Stimulated activated CD4-positive, alpha-beta T cell treated with anti-CD3 and anti-CD28 coated beads, Interleukin-15, amount 100 ng/mL, for 24 hours (primary cell): ENCODE results near the gene CEL.
"Not testable (repeated sequence)": the region's sequence is repeated elsewhere in the genome, so short reads cannot be mapped to it uniquely, and the experiment has no call there.

Experiments
- DNase-seq: peaks from one replicate; pipeline ENCODE4 v3.0.0-alpha.2; 2020

The CEL gene

GRCh38 chr9:133087429-133088145 is 25.8 kb downstream of the CEL start:
- DNase-seq, result no peak

DNA sequence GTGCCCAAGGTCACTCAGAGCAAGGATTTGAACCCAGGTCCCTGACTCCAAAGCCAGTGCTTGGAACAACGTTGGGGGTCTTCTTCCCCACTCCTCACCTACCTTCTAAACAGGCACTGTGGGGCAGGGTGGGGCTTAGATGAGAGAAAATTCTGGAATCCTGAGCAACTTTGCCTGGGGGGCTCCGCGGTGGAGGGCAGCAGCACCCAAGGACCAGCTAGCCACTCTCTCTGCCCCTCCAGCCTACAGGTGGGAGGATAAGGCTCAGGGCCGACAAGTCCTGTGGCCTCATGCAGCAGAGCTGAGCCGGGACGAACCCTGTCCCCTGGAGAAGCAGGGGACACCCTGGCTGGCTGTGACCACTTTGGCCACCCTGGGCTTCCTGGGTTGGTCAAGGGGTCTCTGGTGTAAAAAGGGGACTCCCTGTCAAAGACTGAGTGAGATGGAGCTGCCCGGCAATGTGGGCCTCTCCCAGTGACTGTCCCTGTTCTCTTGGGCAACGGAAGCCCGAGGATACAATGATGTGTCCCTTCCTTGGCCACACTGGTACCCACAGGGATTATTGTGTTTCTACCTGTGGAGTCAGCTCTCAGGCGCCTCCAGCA is 26.5 kb downstream of the CEL start:
- no peak for DNase-seq

DNA sequence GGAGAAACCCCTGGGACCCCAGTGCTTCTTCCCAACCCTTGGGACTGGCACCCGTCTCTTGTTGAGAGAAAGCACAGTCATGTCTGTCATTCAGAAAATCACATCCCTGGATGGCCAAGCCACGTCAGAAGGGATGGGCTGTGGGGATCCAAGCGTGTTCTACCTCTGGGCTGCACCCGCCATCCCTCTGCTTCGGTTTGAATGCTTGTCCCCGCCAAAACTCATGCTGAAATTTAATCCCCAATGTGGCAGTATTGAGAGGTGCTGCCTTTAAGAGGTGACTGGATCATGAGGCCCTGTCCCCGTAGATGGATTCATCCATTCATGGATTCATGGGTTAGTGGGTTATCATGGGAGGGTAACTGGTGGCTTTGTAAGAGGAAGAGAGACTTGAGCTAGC is 27.0 kb downstream of the CEL start:
- no peak for DNase-seq

GRCh38 chr9:133089271-133089671 is 27.5 kb downstream of the CEL start:
- DNase-seq, result no peak

DNA sequence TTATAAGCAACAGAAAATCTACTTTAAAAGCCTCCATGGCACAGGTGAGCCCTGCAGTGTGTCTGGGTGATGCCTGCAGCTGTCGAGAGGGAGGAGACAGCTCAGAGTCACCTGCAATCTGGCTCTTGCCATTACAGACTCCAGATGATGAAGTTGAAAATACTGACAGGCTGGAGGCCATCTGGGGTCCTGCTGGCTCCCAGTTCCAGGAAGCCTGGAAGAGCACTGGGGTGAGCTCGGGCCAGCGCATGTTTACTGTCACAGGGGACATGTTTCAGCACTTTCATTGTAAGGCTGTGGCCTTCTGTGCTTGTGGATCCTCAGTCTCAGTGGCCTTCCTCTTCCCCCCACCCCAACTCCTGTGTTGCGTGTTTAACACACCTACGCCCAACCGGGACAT is 28.4 kb downstream of the CEL start:
- DNase-seq, result no peak

DNA sequence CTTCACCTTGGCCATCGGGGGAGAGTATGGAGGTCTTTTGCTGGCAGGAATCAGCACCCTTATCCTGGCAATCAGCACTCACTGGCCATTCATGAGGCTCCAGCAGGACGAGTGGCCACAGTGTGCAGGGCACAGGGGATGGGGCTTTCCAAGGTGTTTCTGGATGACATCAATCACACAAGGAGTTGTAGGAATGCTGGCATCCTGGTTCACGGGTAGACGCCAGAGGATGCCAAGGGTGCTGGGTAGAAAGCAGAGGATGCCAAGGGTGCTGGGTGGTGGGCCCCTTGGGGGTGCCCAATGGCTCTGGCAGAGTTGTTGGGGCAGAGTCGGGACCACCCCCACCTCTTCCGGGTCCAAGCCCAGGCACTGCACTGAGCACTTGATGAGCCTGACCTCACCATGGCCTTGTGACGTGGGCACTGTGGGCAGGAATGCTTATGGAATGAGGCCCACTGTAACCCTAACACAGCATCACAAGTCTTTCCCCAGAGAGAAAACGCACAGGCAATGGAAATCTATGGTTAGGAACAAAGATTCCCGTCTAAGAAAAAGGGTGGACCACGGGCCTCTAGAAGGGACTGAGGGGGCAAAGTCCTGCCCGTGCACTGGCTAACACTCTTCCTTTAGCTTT is 29.1 kb downstream of the CEL start:
- DNase-seq, result no peak

- not testable (repeated sequence) for DNase-seq
These were observed 32.6 kb downstream of the CEL start for GRCh38 chr9:133094351-133094750.

DNA sequence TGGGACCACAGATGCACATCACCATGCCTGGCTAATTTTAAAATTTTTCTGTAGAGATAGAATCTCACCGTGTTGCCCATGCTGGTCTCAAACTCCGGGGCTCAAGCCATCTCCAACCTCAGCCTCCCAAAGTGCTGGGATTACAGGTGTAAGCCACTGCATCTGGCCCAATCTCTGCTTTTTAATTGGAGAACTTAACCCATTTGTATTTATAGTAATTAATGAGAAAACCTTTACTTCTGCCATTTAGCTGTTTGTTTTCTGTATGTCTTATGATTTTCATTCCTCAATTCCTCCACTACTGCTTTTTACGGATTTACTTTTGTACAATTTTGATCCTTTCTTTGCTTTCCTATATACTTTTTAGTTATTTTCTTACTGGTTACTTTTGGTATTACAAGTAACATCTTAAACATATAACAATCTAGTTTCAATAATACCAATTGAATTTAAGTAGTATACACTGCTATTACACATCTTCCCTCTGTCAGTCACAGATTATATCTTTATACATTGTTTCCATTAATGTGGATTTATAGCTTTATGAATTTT is 33.1 kb downstream of the CEL start:
- no peak for DNase-seq

- DNase-seq, result no peak
These were observed 36.4 kb downstream of the CEL start for GRCh38 chr9:133098104-133098754.

- no peak for DNase-seq
These were observed 37.1 kb downstream of the CEL start for GRCh38 chr9:133098871-133099270.

DNA sequence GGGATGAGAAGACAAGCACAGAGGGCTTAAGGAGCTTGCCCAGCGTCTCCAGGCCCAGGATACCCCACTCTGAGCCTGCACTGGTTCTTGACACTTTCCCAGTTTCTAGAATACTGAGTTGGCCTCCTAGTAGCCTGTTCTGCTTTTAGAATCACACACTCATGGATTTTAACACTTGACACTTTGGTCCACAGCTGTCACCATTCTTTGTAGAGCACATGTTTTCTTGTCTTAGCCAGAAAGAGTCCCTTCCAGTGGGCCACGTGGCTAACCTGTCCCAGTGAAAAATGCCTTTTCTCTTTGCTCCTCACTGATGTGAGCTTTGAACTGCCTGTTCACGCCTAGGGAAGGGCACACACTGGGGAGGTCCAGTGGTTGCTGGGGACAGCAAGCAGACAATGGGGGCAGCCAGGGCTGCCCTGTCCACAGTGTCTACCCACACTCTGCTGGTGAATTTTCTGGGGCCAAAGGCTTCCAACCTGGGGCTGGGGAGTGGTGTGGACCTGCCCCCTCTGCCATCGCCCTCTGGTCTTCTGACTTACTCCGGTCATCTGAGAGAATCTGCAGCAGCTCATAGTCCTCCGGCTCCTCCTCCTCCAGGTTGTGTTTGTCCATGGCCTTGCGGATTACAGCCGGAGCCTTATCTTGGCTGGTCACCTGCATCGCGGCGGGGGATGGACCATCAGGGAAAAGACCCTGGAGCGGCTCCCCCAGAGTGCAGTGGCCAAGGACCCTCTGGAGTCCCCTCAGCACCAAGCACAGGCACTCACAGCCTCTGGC is 38.1 kb downstream of the CEL start:
- no peak for DNase-seq

DNA sequence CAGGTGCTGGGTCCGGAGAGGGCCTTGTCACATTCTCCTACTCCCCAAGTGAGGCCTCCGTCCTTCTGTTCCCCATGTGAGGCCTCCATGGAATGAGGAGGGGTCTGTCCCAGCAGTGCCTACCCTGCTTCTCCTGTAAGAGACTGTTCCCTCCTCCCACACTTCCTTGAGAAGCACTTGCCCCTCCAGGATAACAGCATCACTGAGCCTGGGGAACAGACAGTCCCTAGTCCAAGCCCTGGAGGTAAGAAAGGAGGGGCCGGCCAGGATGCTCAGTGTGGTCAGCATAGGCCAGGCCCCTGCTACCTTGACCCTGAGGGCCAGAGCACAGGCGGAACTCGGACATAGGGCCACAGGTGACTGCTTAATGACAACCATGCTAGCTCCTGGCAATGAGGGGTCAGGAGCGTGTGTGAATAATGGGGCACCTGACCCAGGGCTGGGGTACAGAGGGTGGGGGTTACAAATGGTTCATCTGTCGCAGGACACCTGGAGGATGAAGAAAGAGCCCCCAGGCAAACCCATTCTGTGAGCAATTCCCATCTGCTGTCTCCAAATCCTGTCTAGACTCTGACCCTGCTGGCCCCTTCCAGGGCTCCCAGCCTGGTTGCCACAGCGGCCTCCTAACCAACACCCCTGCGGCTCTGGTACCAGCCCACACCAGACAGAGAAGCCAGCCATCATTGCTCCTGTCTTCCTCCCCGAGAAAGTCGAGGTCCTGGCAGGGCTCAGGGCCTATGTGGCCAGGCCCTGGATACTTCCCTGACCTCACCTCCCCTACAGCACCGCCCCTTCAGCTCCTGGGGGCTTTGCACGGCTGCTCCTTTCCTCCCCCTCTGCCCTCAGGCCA is 39.0 kb downstream of the CEL start:
- DNase-seq, result no peak

DNA sequence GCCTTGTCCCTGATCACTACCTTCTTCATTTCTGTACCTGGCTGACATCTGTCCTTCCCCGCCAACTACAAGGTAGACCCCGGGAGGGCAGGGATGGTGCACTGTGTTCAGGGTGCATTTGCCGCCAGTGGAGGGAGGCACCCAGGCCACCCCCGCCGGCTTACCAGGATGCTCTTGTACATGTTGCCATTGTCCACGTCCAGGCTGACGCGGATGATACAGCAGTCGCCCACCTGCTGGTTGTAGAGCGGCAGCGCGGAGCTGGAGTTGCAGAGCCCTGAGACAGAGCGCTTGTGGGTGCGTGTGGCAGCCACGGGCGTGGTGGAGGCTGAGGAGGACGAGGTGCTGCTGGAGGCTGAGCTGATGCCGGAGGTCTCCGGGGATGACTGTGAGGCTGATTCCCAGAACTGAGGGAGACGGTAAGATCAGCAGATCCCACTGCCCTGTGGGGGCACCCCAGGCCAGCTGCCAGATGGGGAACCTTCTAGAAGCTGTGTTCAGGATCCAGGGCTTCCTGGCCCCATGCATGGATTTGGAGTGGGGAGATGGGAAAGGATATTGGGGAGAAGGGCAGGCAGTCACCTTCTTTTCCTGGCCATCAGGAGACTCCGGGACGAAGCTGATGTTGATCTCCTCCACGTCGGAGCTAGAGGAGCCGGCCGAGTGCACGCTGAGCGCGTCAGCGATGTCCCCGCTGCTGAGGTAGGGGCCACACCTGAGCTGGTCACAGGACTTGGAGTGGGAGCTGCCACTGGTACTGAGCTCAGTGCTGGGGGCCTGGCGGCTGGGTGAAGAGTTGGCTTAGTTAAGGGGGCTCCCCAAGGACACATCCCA is 39.8 kb downstream of the CEL start:
- DNase-seq, result no peak

DNA sequence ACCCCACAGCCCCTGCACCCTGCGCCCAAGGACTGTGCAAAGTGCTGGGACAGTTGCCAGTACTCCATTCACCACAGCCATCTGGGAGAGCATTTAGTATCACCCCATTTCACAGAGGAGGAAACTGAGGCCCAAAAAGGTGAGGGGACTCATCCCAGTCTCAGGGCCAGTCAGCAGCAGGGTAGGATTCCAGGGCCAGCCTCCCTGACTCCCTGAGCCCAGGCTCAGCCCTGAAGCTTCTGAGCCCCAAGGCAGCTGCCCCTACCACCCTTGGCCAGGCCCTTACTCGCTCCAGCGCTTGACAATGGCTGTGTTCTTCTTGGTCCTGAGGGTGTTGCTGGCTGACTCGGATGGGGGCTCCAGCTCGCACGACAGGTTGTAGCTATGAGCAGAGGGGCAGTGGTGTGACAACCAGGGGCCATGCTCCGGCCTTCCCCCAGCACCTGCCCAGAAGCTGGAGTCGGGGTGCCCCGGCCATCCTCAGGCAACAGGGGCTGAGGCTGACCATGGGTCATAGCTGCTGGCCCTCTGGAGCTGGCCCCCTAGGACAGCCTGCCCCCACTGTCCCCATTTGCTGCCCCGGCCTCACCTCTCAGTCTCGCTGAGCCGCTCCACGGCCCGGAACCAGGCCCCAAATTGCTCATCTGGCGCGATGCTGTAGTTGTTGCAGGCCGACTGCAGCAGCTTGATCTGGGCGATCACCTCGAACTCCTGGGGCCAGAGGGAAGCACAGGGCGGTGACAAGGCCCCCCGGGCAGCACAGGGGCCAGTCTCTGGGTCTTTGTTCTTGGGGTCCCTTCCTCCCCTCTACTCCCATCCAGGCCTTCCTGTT is 40.6 kb downstream of the CEL start:
- no peak for DNase-seq

DNA sequence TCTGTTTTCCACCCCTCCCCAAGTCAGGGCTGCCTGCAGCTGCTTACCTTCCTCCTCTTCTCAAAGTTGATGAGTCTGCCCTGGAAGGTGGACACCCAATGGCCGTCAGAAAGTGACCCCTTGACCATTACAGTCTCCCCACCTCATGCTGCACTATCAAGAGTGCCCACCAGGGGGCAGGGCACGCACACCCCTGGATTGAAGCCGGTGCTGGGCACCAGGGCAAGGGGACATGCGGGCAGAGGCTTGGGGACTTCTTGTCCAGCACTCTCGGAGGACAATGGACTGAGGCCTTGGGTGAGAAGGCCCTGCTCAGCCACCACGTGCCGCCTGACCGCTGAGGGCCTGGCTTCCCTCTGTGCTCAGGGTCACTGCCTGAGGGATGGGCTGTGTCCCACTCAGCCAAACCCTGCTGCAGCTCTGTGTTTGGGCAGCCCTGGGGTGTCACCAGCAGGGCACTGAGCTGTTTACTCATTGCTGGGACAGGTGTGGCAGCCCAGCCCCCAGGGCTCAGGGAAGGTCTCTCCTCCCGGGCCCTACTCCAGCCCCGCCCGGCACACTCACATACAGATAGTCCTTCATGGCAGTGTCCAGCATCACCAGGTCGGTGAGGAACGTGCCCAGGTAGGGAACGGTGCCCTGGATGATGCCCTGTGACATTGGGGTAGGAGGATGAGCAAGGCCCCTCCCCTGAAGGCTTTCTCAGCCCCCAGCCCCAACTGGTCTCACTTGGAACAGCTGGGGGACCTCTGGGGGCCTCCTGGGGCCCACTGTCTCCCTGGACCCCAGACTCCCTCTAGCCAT is 41.6 kb downstream of the CEL start:
- peak; percentile 50 for DNase-seq

DNA sequence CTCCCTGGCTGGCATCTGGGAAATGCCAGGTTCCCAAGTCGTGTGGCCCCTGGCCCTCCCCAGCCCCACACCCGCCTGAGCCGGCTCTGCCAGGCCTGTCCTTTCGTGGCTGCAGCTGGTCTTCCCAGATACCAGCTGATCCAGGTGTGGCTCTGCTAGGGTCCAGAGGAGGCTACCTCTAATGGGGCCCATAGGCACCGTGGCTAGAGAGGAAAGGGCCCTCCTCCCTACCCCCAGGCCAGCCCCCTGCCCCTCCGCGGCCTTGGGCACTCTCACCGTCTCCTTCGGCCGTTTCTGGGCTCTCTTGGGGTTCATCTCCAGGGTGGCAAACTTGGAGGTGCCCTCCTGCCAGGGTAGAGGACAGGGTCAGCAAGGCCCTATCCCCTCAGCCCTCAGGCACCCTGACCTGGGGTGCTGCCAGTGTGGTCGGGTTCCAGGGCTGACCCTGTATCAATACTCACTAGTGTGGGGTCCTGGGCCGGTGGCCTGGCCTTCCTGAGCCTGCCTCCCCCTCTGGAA is 42.3 kb downstream of the CEL start:
- DNase-seq, result no peak

DNA sequence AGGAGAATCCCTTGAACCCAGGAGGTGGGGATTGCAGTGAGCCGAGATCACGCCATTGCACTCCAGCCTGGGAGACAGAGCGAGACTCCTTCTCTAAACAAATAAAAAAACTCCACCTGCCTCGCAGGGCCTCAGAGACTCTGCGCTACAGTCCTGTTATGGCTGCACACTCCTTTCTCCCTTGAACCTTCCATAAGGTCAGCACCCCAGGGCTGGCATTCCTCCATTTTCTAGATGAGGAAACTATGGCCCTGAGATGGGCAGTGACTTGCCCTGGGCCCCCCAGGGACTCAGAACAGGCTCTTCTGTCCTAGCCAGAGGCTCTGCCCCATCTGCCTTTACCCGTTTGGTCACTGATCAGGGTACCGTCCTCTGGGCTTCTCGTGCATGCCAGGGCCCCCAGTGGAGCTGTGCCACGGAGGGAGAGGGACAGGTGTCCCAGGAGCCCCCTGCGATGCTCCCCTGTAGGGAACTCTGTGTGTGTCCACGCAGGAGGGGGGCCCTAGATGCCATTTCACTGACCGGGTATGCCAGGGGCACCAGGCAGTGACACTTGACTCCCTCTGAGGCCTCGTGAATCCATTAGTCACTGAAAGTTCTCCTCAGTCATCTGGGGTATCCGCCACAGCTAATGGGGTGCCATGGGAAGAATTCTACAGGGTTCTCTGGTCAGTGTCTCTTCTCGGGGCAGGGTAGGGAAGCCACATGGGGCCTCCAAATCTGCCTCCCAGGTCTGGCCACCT is 43.1 kb downstream of the CEL start:
- DNase-seq, result no peak

- DNase-seq, result no peak
These were observed 43.6 kb downstream of the CEL start for GRCh38 chr9:133105461-133105770.
